GM10248 (cell line): ENCODE data around the gene PHLDB1.

Source experiments
- CTCF ChIA-PET: fragments of 300-600 bp; sonication (Branson Sonifier 250); formaldehyde crosslinking; extraction: SDS; loops from one replicate; lab custom pipeline; 2021; ENCODE audit warnings: antibody characterized with exemption; lab: Yijun Ruan, JAX
- POLR2A ChIA-PET: fragments of 350-650 bp; sonication (Branson Sonifier 250); formaldehyde crosslinking; extraction: SDS; loops from one replicate; lab custom pipeline; 2020; ENCODE audit warnings: antibody characterized with exemption; lab: Yijun Ruan, JAX
- DNase-seq: peaks from one replicate; pipeline ENCODE4 v3.0.0; 2012; ENCODE audit errors: extremely low spot score
- TF ChIP-seq, protein P1 (sequence below): IDR thresholded peaks from 2 replicates; pipeline ENCODE4 v1.5.1; 2012; ENCODE audit warnings: mild to moderate bottlenecking, low read depth; ENCODE audit errors: extremely low read depth, missing control alignments, control extremely low read depth

The PHLDB1 gene

GRCh38 chr11:118652681-118653181 lies 45.3 kb downstream of the PHLDB1 start:
- DNase-seq: no peak
- CTCF ChIA-PET: interaction anchor here (1.6 kb wide), 1 partner anchor 10 kb away, joined by 3 read pairs; no protein-coding TSS in a partner anchor
- POLR2A ChIA-PET: no interaction called here
- TF ChIP-seq, protein P1, sequence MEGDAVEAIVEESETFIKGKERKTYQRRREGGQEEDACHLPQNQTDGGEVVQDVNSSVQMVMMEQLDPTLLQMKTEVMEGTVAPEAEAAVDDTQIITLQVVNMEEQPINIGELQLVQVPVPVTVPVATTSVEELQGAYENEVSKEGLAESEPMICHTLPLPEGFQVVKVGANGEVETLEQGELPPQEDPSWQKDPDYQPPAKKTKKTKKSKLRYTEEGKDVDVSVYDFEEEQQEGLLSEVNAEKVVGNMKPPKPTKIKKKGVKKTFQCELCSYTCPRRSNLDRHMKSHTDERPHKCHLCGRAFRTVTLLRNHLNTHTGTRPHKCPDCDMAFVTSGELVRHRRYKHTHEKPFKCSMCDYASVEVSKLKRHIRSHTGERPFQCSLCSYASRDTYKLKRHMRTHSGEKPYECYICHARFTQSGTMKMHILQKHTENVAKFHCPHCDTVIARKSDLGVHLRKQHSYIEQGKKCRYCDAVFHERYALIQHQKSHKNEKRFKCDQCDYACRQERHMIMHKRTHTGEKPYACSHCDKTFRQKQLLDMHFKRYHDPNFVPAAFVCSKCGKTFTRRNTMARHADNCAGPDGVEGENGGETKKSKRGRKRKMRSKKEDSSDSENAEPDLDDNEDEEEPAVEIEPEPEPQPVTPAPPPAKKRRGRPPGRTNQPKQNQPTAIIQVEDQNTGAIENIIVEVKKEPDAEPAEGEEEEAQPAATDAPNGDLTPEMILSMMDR: no peak

GRCh38 chr11:118653684-118654390 lies 46.4 kb downstream of the PHLDB1 start:
- ChIA-PET POLR2A (no interaction called here), CTCF (interaction anchor here (1.6 kb wide), 1 partner anchor 11 kb away, joined by 3 read pairs; no protein-coding TSS in a partner anchor)
- TF ChIP-seq, protein P1: no peak
- DNase-seq: no peak

GRCh38 chr11:118655486-118656190 lies 48.2 kb downstream of the PHLDB1 start:
- CTCF ChIA-PET: interaction anchor here (0.8 to 5.4 kb wide), 4 partner anchors 13 to 50 kb away, joined by 3 to 34 read pairs (median 10); no protein-coding TSS in a partner anchor
- POLR2A ChIA-PET: no interaction called here
- DNase-seq: no peak
- TF ChIP-seq, protein P1: no peak

DNA sequence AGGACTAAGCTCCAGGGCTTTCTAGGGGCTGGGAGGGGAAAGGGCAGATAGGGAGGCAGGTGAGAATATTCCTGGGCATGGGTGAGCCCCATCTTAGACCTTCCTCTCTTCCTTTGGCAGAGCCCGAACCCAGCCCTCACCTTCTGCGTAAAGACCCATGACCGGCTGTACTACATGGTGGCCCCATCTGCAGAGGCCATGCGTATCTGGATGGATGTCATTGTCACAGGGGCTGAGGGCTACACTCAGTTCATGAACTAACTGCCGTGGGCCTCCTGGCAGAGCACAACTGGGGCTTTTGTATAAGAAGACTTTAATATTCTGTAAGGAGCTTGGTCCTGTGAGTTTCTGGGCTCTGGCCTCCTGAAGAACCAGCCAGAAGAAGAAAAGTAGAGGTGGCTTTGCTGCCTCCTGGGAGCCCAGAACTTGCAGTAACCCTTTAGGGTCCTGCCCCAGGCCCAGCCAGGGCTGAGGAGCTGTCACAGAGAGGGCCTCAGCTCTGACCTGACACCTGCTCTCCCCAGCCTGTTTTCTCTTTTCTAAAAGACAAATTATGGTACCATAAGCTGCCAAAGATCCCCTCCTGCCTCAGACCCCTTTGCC lies 49.2 kb downstream of the PHLDB1 start:
- CTCF ChIA-PET: interaction anchor here (1.2 to 5.4 kb wide), 3 partner anchors 12 to 34 kb away, joined by 3 to 34 read pairs (median 18); no protein-coding TSS in a partner anchor
- TF ChIP-seq, protein P1: no peak
- POLR2A ChIA-PET: no interaction called here
- no peak for DNase-seq

- DNase-seq: no peak
- ChIA-PET CTCF (interaction anchor here (1.1 to 5.4 kb wide), 5 partner anchors 12 to 65 kb away, joined by 3 to 34 read pairs (median 4); no protein-coding TSS in a partner anchor), POLR2A (no interaction called here)
- TF ChIP-seq, protein P1: no peak
These were observed 49.8 kb downstream of the PHLDB1 start for GRCh38 chr11:118657238-118657637.

GRCh38 chr11:118657709-118658428 lies 50.5 kb downstream of the PHLDB1 start:
- ChIA-PET POLR2A (no interaction called here), CTCF (interaction anchor here (1.0 to 5.4 kb wide), 10 partner anchors 11 to 514 kb away, joined by 3 to 34 read pairs (median 3); no protein-coding TSS in a partner anchor)
- no peak for DNase-seq
- TF ChIP-seq, protein P1: no peak
